EL (cell line): ENCODE measurements around the gene RAD50.
"Not testable (repeated sequence)": the region's sequence is repeated elsewhere in the genome, so short reads cannot be mapped to it uniquely, and the experiment has no call there.

Experiments used
- DNase-seq: peaks from one replicate; pipeline ENCODE4 v3.0.0-alpha.2; 2016

Gene RAD50

DNA sequence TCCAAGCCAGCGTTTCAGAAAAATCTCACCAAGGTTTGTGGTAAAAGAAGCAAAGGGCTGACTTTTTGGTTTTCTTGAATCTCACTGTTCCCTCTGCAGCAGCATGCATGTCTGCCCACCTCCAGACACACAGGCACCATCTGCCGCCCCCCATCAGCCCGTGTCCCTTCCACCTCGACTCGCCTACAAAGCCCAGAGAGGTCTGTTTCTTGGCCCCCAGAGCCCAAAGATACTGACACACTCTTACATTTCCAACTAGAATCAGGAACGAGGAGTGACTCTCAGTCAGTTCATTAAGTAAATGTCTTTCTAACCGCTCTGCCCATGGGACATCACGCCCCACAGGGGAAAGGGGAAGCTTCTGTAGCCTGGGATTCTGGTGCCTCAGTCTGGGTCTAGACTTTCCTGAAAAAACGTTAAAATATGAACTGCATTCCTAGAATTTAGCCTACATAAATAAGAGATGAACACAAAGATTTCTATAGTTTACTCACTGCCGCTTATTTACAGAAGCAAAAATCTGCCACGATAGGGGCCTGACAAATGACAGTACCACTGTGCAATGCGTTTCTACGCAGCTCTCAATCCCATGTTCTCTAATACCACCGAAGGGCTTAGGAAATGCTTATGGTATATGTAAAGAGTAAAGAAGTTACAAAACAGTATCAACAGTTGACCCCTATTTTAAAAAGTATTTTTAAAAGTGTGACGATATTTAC, 121.1 kb downstream of the RAD50 start:
- no peak for DNase-seq

DNA sequence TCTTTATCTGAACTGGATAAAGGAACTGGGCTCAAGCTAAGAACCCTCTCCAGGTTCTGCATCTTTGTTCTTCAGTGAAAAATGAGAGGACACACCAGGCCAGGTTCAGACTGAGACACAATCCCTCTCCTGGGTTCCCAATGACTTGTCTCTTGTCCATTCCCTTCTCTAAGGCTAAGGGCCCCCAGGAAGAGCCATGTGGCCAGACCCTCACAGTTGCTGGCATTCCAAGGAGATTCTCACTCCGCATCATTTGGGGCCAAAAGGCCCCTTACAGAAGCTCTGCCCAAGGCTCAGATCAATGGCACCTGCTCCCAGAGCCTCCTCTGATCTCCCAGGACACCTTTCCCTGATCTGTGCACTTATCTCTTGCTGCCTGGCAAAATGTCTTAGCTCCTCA, 122.0 kb downstream of the RAD50 start:
- no peak for DNase-seq

DNA sequence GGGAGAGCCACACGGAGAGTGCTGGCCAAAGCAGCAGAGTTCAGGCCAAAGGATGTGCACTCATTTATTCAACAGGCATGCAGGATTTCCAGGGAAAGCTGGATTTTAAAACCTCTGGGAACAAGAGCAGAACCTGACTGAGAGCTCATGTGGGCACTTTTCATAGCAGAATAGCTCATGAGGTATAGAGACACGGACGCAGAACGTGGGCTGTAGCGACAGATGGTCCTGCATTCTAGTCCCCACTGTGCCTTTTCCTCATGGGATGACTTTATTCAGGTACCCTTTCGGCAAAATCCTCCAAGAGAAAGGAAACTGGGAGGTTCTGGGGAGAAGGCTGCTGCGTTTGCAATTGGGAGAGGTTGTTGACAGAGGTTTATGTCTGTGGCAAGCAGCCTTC, 122.4 kb downstream of the RAD50 start:
- DNase-seq: no peak

- no peak for DNase-seq
Observed at GRCh38 chr5:132679717-132680380, 123.1 kb downstream of the RAD50 start.

GRCh38 chr5:132680780-132681475, 124.2 kb downstream of the RAD50 start:
- DNase-seq: no peak

- no peak for DNase-seq
Observed at GRCh38 chr5:132681476-132681831, 124.7 kb downstream of the RAD50 start.

- no peak for DNase-seq
Observed at GRCh38 chr5:132681983-132682382, 125.2 kb downstream of the RAD50 start.

DNA sequence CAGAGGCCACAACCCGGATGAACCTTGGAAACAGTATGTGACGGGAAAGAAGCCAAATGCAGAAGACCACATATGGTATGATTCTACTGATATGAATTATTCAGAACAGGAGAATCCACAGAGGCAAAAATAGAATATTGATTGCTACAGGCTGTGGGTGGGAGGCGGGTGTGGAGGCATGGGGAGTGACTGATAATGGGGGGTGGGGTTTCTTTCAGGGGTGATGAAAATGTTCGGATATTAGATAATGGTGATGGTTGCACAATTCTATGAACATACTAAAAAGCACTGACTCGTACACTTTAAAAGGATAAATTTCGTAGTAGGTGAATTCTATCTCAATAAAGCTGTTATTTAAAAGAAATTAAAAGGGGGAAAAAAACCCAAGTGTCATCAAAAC, 127.7 kb downstream of the RAD50 start:
- no peak for DNase-seq

- DNase-seq: no peak
Observed at GRCh38 chr5:132684922-132685720, 128.3 kb downstream of the RAD50 start.

- no peak for DNase-seq
Observed at GRCh38 chr5:132686193-132686592, 129.4 kb downstream of the RAD50 start.

GRCh38 chr5:132687995-132688394, 131.2 kb downstream of the RAD50 start:
- no peak for DNase-seq

- no peak for DNase-seq
Observed at GRCh38 chr5:132688536-132689339, 132.0 kb downstream of the RAD50 start.

GRCh38 chr5:132689513-132689912, 132.7 kb downstream of the RAD50 start:
- DNase-seq: no peak

- DNase-seq: no peak
Observed at GRCh38 chr5:132690156-132690555, 133.4 kb downstream of the RAD50 start.

DNA sequence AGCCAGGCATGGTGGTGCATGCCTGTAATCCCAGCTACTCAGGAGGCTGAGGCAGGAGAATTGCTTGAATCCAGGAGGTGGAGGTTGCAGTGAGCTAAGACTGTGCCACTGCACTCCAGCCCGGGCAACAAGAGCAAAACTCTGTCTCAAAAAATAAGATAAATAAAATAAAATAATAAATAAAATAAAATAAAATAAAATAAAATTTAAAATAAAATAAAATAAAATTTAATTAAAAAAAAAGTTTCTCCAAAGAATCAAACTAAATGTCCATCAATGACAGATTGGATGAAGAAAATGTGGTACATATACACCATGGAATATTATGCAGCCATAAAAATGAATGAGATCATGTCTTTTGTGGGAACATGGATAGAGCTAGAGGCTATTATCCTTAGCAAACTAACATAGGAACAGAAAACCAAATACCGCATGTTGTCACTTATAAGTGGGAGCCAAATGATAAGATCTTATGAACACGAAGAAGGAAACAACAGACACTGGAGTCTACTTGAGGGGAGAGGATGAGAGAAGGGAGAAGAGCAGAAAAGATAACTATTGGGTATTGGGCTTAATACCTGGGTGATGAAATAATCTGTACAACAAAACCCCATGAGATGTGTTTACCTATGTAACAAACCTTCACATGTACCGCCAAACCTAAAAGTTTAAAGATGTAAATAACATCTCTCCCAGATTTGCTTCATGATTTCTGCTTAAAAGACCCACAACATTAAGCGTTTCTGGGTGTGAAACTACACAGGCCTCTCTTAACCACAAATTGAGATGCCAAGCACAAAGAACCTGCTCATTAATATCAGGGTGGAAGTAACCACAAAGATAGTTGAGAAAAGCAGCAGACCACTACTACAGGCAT, 135.2 kb downstream of the RAD50 start:
- not testable (repeated sequence) for DNase-seq

DNA sequence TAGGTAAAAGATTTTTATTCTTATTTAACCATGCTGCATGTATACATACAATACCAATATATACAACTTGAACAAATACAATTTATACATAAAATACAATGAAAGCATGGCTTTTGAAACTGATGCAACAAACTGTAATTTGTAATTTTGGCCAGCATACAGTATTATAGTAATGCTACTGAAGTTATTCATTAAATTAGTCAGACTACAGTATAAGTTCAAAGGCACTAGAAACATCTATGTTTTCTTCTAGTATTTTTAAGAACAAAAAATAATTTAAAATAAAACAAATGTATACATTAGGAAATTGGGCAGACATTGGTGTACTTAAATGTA, 135.8 kb downstream of the RAD50 start:
- DNase-seq: no peak
